Measurements from ENCODE around the gene KLHL11.
"Not testable (repeated sequence)": the region's sequence is repeated elsewhere in the genome, so short reads cannot be mapped to it uniquely, and the experiment has no call there.

The KLHL11 gene

GRCh38 chr17:41835800-41836549 is 29.2 kb downstream of the KLHL11 start, which contains the start of gene NT5C3B:
TSS of gene NT5C3B (minus strand) at chr17:41836232. CDS start at chr17:41836193, 39 bp downstream.
- POLR2A ChIA-PET = no interaction called here
- DNase-seq (ENCODE audit: extremely low spot score) = peak; percentile 88
- CTCF ChIA-PET = interaction anchor here (0.9 to 2.2 kb wide), 3 partner anchors 12 to 98 kb away, joined by 5 to 12 read pairs (median 6); partner anchors contain the start of genes FKBP10 and P3H4
- no peak for TF ChIP-seq CTCF (IDR thresholded peaks at IDR 0.05; ENCODE audit: control extremely low read depth, extremely low read depth, low read depth, missing control alignments)

- POLR2A ChIA-PET = interaction anchor here (0.5 kb wide), 1 partner anchor 9 kb away, joined by 3 read pairs; no protein-coding TSS in a partner anchor
- CTCF ChIA-PET = interaction anchor here (1.0 to 2.2 kb wide), 4 partner anchors 20 to 98 kb away, joined by 3 to 12 read pairs (median 4); partner anchors contain the start of genes FKBP10 and P3H4
- no peak for TF ChIP-seq CTCF (IDR thresholded peaks at IDR 0.05; ENCODE audit: control extremely low read depth, extremely low read depth, low read depth, missing control alignments)
- DNase-seq (ENCODE audit: extremely low spot score) = no peak
These were observed 29.9 kb downstream of the KLHL11 start for GRCh38 chr17:41835214-41835799.

GRCh38 chr17:41829961-41830360 is 35.3 kb downstream of the KLHL11 start:
- DNase-seq (ENCODE audit: extremely low spot score); POLR2A ChIA-PET: not testable (repeated sequence)

GRCh38 chr17:41825175-41825845 is 39.9 kb downstream of the KLHL11 start:
- DNase-seq (ENCODE audit: extremely low spot score) = no peak
- CTCF ChIA-PET = interaction anchor here (1.5 kb wide), 1 partner anchor 11 kb away, joined by 3 read pairs; no protein-coding TSS in a partner anchor
- POLR2A ChIA-PET = no interaction called here
- no peak for TF ChIP-seq CTCF (IDR thresholded peaks at IDR 0.05; ENCODE audit: control extremely low read depth, extremely low read depth, low read depth, missing control alignments)

More at GRCh38 chr17:41829961-41830360, 35.3 kb downstream of the KLHL11 start:
- CTCF ChIA-PET = interaction anchor here (0.9 to 1.9 kb wide), 5 partner anchors 11 to 92 kb away, joined by 3 to 5 read pairs (median 4); partner anchors contain the start of gene P3H4

- DNase-seq (ENCODE audit: extremely low spot score) = no peak
- CTCF ChIA-PET = interaction anchor here (0.7 kb wide), 1 partner anchor 12 kb away, joined by 3 read pairs; the partner anchor contains the start of gene P3H4
- TF ChIP-seq CTCF (IDR thresholded peaks at IDR 0.05; ENCODE audit: control extremely low read depth, extremely low read depth, low read depth, missing control alignments) = no peak
- POLR2A ChIA-PET = no interaction called here
These were observed 41.1 kb downstream of the KLHL11 start for GRCh38 chr17:41824086-41824485.

- no peak for TF ChIP-seq CTCF (IDR thresholded peaks at IDR 0.05; ENCODE audit: control extremely low read depth, extremely low read depth, low read depth, missing control alignments)
- no peak for DNase-seq (ENCODE audit: extremely low spot score)
- CTCF ChIA-PET = interaction anchor here (0.7 kb wide), 1 partner anchor 12 kb away, joined by 3 read pairs; the partner anchor contains the start of gene P3H4
- POLR2A ChIA-PET = interaction anchor here (0.6 kb wide), 2 partner anchors 28 to 29 kb away, joined by 3 to 4 read pairs; no protein-coding TSS in a partner anchor
These were observed 41.6 kb downstream of the KLHL11 start for GRCh38 chr17:41823580-41823979.

All from GM10248 (cell line).